PFSK-1 (cell line): ENCODE measurements around the gene RIN3.

Source experiments
- POLR2AphosphoS5 ChIP-seq: IDR thresholded peaks from 2 replicates; pipeline ENCODE4 v1.6.1; 2012; ENCODE audit warnings: low read depth, mild to moderate bottlenecking, control low read depth, low read length, moderate library complexity
- TAF1 ChIP-seq: IDR thresholded peaks from 2 replicates; pipeline ENCODE4 v1.6.1; 2012; ENCODE audit warnings: low read length, control low read depth, borderline replicate concordance; ENCODE audit not compliant: insufficient read depth

DNA sequence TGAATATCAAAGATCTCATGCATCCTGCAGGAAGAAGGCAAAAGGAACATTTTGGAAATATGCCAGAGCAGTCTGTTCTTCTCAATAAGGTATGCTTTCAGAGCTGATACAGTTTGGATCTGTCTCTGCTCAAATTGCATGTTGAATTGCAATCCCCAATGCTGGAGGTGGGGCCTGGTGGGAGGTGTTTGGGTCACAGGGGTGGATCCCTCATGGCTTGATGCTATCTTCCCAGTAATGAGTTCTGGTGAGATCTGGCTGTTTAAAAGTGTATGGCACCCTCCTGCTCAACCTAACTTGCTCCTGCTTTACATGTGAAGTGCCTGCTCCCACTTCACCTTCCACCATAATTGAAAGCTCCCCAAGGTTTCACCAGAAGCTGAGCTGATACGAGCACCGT lies 76.6 kb downstream of the RIN3 start:
- no peak for TF ChIP-seq POLR2AphosphoS5
- no peak for TF ChIP-seq TAF1
